DMS53 treated with DMSO at 0.1 percent for 48 hours (cell line): ENCODE results near the gene CNTLN.
"Not testable (repeated sequence)": the region's sequence is repeated elsewhere in the genome, so short reads cannot be mapped to it uniquely, and the experiment has no call there.

ENCODE experiments used
- DNase-seq: peaks from one replicate; lab custom pipeline; 2025; ENCODE audit not compliant: unreplicated experiment; lab: John Stamatoyannopoulos, UW

CNTLN gene

DNA sequence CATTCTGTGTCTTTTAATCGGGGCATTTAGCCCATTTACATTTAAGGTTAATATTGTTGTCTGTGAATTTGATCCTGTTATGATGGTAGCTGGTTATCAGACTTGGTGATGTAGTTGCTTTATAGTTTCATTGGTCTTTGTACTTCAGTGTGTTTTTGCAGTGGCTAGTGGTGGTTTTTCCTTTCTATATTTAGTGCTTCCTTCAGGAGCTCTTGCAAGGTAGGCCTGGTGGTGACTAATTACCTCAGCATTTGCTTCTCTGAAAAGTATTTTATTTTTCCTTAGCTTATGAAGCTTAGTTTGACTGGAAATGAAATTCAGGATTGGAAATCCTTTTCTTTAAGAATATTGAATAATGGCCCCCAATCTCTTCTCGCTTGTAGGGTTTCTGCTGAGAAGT is 156.9 kb downstream of the CNTLN start:
- DNase-seq, result no peak

DNA sequence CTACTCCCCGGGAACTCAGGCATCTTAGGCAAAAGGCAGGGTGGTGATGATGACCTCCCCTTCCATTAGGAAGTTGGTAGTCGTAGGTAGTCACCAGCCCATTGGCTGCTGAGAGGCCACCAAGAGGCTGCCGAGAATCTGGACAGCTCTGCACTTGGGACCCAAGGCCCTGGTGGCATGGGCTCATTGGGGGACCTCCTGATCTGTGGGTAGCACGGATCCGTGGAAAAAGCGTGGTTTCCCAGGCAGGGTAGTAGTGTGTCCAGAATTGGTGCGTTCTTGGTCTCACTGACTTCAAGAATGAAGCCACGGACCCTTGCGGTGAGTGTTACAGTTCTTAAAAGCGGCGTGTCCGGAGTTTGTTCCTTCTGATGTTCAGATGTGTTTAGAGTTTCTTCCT is 158.8 kb downstream of the CNTLN start:
- no peak for DNase-seq

DNA sequence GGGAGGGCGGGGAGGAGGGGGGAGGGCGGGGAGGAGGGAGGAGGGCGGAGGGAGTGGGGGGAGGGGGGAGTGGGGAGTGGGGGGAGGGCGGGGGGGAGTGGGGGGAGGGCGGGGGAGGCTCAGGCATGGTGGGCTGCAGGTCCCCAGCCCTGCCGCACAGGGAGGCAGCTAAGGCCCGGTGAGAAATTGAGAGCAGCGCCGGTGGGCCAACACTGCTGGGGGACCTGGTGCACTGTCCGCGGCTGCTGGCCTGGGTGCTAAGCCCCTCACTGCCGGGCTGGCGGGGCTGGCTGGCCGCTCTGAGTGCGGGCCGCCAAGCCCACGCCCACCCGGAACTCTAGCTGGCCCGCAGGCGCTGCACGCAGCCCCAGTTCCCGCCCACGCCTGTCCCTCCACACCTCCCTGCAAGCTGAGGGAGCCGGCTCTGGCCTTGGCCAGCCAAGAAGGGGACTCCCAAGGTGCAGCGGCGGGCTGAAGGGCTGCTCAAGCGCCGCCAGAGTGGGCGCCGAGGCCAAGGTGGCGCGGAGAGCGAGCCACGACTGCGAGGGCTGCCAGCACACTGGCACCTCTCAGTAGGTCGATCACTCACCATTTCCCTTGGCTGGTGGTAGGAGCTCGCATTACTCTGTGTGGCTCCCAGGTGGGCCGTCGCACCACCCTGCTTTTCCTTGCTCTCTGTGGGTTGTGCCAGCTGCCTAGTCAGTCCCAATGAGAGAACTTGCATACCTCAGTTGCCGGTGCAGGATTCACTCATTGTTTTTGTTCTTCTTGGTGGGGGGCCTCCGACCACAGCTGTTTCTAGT is 160.2 kb downstream of the CNTLN start:
- no peak for DNase-seq

DNA sequence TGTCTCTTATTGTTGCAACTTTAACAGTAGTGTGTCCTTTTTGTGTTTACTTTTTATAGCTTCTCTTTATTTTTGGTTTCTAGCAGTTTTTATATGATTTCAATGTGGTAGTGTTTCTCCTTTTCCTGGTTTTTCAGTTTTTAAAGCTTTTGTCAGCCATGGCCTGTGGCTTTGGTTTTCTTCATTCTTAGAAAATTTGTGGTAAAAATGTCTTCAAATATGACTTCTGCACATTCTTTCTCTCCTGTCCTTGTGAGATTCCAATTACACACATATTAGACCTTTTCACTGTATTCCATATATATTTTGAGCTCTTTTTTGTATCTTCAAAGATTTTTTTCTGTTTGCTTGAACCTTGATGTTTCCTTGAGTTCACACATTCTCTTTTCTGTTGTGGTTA is 180.5 kb downstream of the CNTLN start:
- DNase-seq, result no peak

DNA sequence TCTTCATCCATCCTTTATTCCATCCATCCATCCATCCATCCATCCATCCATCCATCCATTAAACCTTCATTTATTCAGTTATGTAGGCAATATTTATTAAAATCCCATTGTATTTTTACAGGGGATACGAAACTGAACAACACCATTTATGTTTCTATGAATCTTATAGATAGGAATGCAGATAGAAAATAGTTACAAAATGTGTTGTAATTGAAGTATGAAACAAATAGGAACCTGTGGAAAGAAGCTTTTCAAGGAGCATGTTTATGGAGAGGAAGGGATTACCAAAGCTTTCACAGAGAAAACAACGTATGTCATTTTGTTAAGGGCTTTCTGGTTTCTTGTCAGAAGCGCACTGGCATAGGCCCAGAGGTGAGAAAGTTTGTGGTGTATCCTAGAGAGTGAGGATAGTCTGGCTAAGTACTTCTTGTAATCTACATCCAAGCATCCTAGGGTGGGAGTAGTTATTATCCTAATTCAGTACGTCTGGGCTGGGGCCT is 184.0 kb downstream of the CNTLN start:
- DNase-seq, result no peak

DNA sequence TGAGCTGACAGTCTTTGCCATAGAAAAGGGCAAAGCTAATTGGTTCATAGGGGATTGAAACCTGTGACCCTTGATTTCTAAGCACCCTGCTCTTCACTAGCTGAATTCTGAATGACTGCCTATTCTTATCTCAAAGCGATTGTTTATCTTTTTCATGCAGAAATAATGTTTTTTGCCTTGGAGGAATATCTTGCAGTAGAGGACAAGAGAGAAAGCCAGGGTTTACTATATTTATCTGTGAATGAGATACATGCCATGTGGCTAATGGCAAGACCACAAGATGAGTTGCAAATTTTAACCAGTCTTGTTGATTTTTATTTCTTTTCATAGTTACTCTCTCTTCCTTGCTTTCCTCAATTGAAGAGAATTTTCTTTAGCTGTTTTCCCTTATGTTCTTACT is 185.0 kb downstream of the CNTLN start:
- DNase-seq, result no peak

DNA sequence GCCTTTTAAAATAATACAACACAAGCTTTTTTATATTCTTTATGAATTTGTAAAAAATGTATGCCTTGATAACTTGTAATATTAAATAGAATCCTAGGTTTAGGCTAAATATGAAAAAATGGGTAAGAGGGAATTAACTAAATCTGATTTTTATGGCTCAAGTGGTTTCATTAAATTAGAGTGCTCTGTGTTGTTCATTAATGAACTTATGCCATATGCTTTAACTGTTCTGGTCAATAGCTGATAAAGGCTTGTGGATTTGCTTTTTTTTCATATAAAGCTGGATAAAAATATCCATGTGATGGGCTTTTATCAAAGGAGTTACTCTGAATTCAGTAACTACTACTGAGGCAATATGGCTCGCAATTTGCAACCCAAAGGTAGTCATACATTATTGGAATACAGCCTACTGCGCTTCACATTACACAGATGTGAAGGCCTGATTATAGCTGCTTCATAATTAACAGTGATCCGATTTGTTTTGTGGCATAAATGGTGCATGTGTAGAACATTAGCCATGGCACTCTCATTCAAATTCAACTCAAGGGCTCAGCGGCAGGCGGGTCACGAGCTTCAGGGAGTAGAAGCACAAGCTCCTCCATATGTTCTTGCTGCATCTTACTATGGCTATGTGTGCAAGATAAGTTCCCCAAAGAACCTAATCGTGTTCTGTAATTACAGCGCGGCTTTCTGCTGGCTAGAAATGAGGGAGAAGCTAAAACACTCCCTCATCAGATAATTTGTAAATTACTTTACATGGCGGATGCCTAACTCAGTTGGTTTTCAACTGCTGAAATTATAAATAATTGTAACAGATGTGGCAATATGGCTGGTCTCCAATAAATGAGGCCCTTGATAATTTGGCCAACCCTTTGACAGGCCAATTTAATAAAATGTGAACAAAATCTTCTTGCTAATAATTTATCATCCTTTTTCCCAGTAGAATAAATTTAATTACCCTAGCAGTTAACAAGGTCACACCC is 188.3 kb downstream of the CNTLN start:
- DNase-seq, result no peak

DNA sequence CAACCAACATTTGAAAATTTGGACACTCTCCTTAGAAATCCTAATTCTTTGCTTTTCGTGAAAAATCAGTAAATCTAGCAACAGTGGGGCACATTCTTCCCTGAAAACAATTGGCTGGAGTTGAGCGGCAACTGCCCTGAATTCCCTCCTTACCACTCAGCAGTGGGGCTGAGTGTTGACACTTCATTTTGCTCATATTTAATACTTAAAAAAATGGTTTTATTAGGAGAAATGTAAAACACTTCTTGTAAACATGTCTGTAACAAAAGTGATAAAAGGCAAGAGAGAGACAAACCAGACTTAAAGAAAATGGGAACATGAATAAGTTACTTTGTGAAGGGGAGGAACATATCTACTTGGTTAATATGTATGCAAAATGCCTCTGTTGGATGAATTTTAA is 193.5 kb downstream of the CNTLN start:
- DNase-seq, result no peak

DNA sequence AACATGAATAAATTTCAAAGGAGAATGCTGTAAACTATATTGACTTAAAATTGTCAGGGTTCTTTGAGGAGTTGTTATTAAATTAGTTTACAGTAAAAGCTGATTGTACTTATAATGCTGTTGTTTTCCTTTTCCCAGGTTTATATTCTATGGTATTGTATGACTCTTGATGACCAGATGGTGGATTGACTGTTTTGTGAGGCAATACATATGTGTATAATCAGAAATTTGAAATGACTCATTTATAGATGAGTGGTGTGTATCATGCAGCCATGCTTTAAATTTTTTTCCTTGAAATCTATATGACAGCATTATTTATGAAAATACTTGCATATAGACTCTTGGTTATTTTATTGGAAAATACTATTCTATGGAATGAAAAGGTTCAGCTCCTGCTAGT is 195.3 kb downstream of the CNTLN start:
- DNase-seq, result no peak

DNA sequence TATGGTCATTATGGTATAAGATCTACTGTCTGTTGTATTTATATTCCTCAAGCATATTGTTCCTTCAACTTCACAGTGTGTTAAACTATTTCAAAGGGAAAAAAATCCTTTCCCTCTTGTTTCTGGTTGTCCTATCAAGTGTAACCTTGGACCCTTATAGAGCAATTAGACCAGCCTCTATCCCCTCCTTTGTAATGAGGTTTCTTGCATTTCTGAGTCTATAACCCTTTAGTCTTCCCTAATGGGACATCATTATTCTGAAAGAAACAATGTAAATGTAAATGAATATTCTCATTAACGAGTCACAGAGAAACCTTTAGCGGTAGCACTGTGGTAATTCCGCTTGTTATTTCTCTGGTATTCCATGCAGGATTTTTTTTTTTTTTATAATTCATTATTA is 197.3 kb downstream of the CNTLN start:
- no peak for DNase-seq

DNA sequence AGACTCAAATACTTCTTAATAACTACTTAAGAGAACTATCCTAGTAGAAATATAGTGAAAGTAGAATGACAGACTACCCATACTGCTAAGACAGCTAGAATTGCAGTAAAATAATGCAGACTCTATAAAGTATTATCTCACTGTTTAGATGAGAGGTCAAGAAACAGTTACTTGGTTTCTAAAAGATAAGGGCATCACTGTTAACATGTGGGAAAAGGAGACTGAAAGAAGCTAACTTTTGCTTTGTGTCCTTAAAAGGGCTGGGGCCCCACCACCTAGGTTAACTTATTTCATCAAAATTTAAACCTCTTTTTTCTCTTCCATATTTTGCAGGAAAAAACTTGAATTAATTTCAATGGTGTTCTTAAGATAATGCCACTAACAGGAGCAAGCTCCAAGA is 204.3 kb downstream of the CNTLN start:
- DNase-seq, result no peak

DNA sequence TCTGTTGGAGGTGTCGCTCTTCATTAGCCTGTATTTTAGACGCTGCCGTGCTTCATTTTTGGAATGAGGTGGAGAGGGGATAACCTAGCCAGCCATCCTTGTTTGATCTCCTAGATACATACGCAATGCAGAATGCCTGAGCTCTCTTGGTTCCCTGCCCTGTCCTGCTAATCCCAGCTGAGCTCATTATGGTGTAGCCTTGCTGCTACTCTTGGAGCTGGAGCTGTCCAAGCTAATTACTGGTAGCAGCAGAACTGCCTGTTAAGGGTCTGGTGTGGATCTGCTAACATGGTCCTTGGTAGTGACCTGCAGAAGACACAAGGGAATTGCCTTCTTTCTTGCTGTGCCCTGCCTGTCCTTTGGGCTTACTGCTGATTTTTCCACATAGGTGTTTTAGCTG is 207.9 kb downstream of the CNTLN start:
- no peak for DNase-seq

DNA sequence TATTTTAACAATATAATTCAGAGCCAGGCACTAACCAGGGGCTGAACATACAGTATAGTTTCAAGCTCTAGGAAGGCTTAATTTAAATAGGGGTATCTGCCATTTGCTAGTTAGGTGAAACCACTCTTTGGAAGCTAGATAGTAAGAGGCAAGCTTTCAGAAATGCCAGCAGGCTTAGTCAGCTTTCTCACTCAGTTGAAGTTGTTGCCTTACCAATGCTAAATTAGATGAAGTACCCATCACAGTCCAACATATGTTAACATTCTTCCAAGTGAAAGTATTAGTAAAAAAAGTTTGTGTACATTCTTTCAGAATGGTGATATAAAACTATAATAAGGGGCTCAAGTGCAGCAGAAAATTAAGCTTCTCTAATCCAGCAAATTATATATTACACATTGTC is 215.0 kb downstream of the CNTLN start:
- DNase-seq, result no peak

DNA sequence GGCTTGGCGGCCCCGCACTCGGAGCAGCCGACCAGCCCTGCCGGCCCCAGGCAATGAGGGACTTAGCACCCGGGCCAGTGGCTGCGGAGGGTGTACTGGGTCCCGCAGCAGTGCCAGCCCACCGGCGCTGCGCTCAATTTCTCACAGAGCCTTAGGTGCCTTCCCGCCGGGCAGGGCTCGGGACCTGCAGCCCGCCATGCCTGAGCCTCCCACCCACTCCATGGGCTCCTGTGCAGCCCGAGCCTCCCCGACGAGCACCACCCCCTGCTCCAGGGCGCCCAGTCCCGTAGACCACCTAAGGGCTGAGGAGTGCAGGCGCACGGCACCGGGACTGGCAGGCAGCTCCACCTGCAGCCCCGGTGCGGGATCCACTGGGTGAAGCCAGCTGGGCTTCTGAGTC is 219.2 kb downstream of the CNTLN start:
- not testable (repeated sequence) for DNase-seq

DNA sequence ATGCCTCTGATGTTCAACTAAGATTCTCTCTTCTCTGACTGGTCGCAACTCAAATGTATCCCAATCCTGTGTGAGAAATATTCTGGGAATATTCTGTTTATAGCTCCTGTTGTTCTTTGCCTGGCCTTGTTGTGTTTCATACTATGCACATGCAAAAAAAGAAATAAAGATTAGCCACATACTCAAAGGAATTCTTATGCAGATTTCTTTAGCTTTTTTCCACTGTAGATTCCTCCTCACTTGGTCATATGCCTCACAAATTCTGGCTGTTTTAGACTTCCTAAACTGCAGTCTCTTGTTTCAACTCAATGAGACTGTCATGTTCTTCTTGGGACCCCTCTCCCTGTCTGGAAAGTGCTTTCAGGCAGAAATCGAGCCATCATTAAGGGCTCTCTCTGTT is 226.5 kb downstream of the CNTLN start:
- no peak for DNase-seq

DNA sequence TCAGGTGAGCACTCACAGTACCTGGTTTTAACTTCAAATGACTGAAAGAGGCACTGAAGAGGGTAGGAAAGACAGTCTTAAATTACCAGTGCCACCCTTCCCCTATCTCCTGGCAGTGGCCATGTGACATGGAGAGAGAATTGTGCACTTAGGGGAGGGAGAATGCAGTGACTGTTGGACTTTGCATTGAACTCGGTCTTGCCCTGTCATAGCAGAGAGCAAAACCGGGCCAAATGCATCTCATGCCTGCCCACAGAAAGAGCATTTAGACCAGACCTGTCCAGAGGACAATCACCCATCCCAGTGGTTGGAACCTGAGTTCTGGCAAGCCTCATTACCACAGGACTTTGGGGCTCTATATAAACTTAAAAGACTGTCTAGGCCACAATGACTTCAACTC is 232.2 kb downstream of the CNTLN start:
- DNase-seq, result no peak

DNA sequence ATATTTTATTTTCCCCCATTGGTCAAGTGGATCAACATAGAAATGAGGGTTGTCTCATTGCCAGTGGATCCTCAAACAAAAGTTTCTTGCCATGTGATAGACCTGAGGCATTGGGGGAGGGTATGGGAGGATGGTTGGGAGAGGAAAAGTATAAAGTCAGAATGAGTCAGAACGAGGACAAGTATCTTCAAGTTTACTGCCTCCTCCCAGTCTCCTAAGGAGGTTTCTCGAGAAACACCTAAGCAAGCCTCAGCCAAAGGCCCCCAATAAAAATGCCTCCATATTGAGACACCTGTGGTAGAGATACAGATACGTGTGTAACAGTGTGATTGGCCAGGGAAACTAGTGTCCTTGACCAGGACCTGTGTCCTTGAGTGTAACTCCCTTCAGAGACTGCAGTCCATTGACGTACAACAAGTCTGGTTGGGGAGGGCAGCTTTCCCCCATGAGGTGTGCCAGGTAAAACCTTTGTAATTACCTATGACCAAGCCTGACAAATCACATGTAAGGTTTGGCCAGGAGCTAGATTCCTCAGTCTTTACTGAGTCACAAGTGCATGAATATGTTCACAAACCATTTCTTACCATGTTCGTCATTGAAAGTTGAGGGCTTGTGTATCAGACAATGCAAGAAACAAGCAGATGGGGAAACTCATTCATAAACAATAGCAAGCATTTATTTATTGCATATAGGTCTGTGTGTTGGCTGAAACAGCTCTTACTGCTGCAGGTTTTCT is 245.5 kb downstream of the CNTLN start:
- DNase-seq, result no peak

DNA sequence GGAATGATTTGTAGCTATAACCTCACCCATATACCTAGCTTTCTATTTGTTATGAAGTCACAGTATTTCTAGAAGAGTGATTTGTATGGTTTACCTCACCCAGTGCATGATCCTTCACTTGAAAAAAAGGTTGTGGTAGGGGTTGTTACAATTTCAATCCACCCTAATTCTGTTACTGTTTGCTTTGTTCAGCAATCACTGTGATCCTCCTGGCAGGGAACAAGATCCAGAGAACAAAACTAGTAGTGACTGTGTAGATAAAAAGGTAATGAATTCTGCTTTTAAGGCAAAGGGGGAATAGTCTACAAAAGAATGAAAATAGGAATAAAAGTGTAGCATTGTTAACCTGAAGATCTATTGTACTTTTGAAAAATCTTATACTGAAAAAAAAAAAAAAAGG is 252.7 kb downstream of the CNTLN start:
- DNase-seq, result no peak

DNA sequence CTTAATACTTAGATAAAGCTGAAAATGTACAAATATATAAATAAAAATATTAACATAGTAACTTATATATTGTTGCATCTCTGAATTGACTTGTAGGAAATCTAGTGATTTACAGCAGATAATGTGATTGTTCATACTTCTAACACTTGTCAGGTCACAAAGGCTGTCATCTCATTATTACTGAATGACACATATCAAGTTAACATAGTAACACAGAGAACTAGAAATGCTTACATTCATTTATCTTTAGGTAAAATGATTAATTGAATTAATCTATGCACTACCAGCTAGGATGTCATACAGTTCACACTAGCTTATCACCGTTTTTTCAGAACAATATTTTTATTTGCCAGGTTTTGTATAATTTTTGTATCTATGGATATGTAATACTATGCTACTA is 254.2 kb downstream of the CNTLN start:
- no peak for DNase-seq

DNA sequence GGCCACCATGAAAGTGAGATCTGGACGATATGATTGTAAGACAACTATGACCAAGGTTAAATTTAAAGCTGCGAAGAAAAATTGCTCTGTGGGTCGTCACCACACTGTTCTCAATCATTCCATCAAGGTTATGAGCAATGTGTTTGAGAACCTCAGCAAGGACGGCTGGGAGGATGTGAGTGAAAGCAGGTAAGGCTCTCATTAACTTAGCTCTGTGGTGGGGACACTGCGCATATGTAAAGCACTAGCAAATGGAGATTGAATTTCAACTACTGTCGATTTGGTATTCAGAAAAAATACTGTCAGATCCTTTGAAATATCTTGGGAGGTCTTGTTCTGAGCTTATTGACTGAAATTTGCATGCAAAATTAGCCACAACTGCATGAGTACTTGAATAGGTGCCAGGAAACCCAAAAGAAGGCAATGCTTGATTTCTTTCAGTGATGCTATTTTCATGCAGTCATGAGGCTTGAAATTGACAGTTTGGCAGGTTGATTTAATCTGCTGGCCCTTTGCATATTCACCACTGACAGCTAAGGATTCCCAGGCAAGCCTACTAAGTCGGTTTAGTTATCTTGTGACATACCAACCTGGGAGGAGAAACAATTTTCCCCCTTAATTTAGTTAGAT is 260.2 kb downstream of the CNTLN start:
- no peak for DNase-seq
